Measurements from ENCODE around the gene KLHL20. TPM values are rescaled to one million over a fixed set of nuclear protein-coding genes. Genes with fewer than 3 reads are reported as not detected.
"Not testable (repeated sequence)": the region's sequence is repeated elsewhere in the genome, so short reads cannot be mapped to it uniquely, and the experiment has no call there.

The KLHL20 gene
- total RNA-seq, 1 experiment from 2014 or later = 5.0 TPM

DNA sequence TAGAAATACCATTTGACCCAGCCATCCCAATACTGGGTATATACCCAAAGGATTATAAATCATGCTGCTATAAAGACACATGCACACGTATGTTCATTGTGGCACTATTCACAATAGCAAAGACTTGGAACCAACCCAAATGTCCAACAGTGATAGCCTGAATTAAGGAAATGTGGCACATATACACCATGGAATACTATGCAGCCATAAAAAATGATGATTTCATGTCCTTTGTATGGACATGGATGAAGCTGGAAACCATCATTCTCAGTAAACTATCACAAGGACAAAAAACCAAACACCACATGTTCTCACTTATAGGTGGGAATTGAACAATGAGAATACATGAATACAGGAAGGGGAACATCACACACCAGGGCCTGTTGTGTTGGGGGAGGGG is 16.6 kb downstream of the KLHL20 start:
- peaks cover 41% of the 10 kb centered on the region for H3K36me3 ChIP-seq
- H3K27me3 ChIP-seq, H3K9me3 ChIP-seq, H3K4me3 ChIP-seq, DNase-seq: not testable (repeated sequence)

DNA sequence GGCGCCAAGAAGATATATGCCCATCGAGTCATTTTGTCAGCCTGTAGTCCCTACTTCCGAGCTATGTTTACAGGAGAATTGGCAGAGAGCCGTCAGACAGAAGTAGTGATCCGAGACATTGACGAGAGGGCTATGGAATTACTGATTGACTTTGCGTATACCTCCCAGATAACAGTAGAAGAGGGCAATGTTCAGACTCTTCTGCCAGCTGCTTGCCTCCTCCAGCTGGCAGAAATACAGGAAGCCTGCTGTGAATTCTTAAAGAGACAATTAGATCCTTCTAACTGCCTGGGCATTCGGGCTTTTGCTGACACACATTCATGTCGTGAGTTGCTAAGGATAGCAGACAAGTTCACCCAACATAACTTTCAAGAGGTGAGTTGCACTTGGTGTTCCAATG is 19.1 kb downstream of the KLHL20 start:
- H3K36me3 ChIP-seq = peaks cover 29% of the 10 kb centered on the region

DNA sequence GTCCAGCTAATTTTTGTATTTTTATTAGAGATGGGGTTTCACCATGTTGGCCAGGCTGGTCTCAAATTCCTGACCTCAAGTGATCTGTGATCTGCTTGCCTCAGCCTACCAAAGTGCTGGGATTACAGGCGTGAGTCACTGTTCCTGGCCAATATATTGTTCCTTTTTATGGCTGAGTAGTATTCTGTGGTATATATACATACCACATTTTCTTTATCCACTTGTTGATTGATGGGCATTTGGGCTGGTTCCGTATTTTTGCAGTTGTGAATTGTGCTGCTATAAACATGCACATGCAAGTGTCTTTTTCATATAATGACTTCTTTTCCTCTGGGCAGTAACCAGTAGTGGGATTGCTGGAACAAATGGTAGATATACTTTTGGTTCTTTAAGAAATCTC is 21.3 kb downstream of the KLHL20 start:
- not testable (repeated sequence) for H3K27me3 ChIP-seq, H3K9me3 ChIP-seq, DNase-seq, H3K4me3 ChIP-seq
- H3K36me3 ChIP-seq = peaks cover 28% of the 10 kb centered on the region

More for the DNA sequence above, 19.1 kb downstream of the KLHL20 start:
- Histone ChIP-seq H3K9me3 (peaks cover 2% of the 10 kb centered on the region), H3K27me3 (no peaks in the 10 kb centered on the region), H3K4me3 (no peak overlapping the region)
- no peak for DNase-seq

DNA sequence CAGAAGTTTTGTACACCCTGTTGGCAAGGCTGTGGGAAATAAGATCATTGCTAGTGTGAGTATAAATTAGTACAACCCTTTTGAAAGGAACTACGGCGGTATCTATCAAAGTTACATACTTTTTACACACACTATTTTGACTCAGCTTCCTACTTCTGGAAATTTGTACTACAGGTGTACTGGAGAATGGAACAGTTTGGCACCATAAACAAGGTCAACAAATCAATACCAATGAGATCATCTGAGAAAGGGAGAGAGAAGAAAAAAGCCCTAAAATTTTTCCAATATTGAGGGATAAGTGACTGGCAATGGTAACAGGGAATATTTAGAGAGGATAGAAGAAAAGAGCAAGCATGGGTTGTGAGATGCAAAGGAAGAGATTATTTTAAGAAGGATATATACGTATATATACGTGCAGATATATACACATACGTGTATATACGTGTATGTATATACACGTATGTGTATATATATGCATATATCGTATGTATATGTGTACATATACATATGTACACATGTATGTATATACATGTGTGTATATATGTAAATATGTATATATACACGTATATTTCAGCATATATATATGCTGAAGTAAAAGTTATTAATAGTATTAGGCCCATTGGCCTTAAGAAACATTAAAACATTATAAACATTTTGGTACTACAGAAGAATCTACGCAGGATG is 27.6 kb downstream of the KLHL20 start:
- no peak for DNase-seq
- H3K9me3 ChIP-seq = no peaks in the 10 kb centered on the region; the same call in 1 of the 2 replicates
- H3K4me3 ChIP-seq = no peak overlapping the region
- H3K36me3 ChIP-seq = peaks cover 14% of the 10 kb centered on the region
- no peaks in the 10 kb centered on the region for H3K27me3 ChIP-seq

DNA sequence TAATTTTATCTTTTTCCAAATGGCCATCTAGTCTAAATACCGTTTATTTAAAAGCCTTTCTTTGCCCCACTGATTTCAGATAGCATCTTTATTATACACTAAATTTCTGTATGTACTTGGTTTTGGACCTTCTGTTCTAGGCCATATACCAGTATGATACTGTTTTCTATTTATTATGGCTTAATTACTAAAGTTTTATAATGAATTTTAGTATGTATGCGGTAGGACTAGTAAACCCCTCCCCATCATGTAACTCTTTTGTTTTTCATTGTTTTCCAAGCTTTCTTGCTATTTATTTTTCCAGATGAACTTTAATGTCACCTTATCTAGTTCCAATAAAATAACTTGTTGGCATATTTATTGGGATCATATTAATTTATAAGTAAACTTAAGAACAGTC is 29.9 kb downstream of the KLHL20 start:
- peaks cover 18% of the 10 kb centered on the region for H3K36me3 ChIP-seq
- no peak for DNase-seq
- H3K27me3 ChIP-seq = no peaks in the 10 kb centered on the region
- no peak overlapping the region for H3K4me3 ChIP-seq
- no peaks in the 10 kb centered on the region for H3K9me3 ChIP-seq

DNA sequence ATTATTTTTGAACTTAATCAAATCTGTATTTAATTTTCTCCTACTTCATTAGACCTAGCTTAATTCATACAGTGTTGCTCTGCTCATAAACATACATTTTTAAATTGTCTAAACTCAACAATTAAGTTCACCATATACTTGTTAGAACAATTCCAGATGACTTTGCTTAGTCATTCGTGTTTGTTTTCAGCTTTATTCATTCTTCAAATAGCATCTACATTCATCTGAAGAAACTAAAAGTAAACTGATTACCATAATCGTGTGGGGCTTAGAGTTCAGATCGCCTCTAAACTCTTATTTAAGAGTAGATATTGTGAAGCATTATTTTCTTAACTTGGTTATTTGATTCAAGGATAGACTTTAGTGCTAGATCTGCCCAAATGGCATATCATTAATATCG is 34.4 kb downstream of the KLHL20 start:
- no peak for DNase-seq
- Histone ChIP-seq H3K9me3 (no peaks in the 10 kb centered on the region), H3K36me3 (peaks cover 28% of the 10 kb centered on the region), H3K27me3 (no peaks in the 10 kb centered on the region), H3K4me3 (no peak overlapping the region)

DNA sequence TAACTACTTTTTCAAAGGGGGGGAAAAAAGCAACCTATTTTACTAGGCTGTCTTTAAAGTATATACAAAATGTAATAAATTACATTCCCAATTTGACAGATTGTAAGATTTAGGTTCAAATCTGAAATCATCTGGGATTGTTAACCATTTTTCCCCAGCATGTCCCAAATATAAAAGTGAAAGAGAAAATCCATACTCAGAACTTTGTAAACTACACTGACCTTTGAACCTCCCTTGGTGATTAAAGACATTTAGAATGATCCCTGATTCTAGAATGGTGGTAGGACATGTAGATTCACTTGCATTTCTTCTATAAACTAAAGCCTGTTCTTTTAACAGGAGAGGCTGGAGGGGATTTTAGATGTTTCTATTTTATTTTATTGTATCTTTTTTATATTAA is 39.0 kb downstream of the KLHL20 start:
- peaks cover 65% of the 10 kb centered on the region for H3K36me3 ChIP-seq
- no peak overlapping the region for H3K4me3 ChIP-seq
- no peaks in the 10 kb centered on the region for H3K9me3 ChIP-seq
- DNase-seq = no peak
- H3K27me3 ChIP-seq = no peaks in the 10 kb centered on the region

DNA sequence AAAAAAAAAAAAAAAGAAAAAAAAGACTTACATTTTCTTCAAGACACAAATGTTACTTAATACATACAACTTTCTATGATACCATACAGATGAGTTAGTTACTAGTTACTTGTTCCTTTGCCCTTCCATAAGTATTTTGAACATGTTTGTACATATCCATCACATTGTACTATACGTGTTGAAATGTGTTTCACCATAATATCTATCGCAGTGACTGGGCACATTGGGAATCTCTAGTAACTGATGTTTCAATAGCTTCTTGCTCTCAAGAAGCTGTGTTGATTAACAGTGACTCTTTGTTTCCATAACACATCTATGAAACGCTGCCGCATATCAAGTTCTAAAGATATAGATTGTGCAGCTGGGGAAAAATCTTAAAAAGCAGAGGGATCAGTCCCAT is 42.9 kb downstream of the KLHL20 start:
- Histone ChIP-seq H3K4me3 (no peak overlapping the region), H3K36me3 (peaks cover 71% of the 10 kb centered on the region), H3K9me3 (peaks cover 8% of the 10 kb centered on the region), H3K27me3 (no peaks in the 10 kb centered on the region)
- no peak for DNase-seq

DNA sequence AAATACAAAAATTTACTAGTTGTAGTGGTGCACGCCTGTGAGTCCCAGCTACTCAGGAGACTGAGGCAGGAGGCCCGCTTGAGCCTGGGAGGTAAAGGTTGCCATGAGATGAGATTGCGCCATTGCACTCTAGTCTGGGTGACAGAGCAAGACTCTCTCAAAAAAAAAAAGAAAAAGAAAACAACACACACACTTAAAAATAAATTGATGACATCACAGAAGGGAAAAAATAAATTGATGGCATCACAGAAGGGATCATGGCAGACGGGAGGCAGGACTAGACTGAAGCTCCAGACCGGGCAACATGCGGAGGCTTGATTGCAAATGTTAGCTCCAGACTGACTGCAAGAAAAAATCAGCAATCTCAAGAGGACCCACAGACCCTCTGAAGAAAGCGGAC is 43.3 kb downstream of the KLHL20 start:
- no peak for DNase-seq
- Histone ChIP-seq H3K4me3 (no peak overlapping the region), H3K9me3 (peaks cover 9% of the 10 kb centered on the region), H3K36me3 (peaks cover 70% of the 10 kb centered on the region), H3K27me3 (no peaks in the 10 kb centered on the region)

DNA sequence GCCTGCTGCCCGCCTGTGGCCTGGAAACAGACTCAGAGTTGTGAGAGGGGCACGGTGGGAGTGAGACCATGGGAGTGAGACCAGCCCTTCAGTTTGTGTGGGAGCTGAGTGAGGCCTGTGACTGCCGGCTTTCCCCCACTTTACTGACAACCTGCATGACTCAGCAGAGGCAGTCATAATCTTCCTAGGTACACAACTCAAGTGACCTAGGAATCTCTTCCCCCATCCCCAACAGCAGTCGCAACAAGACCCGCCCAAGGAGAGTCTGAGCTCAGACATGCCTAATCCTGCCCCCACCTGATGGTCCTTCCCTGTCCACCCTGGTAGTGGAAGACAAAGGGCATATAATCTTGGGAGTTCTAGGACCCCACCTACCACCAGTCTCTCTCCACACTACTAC is 44.2 kb downstream of the KLHL20 start:
- H3K36me3 ChIP-seq = peaks cover 61% of the 10 kb centered on the region
- H3K4me3 ChIP-seq = no peak overlapping the region
- no peaks in the 10 kb centered on the region for H3K27me3 ChIP-seq
- H3K9me3 ChIP-seq = peaks cover 15% of the 10 kb centered on the region
- no peak for DNase-seq

DNA sequence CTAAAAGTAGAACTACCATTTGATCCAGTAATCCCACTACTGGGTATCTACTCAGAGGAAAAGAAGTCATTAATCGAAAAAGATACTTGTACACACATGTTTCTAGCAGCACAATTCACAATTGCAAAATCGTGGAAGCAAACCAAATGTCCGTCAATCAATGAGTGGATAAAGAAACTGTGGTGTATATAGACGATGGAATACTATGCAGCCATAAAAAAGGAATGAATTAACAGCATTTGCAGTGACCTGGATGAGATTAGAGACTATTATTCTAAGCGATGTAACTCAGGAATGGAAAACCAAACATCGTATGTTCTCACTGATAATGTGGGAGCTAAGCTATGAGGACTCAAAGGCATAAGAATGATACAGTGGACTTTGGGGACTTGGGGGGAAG is 49.5 kb downstream of the KLHL20 start:
- Histone ChIP-seq H3K36me3 (peaks cover 31% of the 10 kb centered on the region), H3K9me3 (peaks cover 25% of the 10 kb centered on the region)
- DNase-seq, H3K4me3 ChIP-seq, H3K27me3 ChIP-seq: not testable (repeated sequence)

DNA sequence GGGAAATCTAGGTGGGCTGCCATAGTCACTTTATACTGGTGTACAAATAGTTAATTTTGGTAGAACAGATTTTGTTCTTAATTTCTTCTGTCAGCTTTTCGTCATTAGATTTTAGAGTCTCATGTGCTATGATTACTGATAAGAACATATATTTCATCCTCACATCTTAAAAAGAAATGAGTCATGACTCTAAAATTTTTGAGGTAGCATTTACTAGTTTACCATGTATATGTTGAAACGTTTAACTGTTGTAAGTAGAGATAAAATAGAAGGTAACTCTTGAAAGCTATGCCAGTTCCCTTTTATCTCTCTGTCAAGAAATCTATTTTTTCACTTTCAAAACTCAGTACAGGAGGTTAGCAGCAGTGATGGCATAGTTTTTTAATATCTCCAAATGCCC is 53.4 kb downstream of the KLHL20 start:
- no peaks in the 10 kb centered on the region for H3K27me3 ChIP-seq
- H3K36me3 ChIP-seq = peaks cover 18% of the 10 kb centered on the region
- H3K4me3 ChIP-seq = no peak overlapping the region
- DNase-seq = no peak
- H3K9me3 ChIP-seq = peaks cover 15% of the 10 kb centered on the region

DNA sequence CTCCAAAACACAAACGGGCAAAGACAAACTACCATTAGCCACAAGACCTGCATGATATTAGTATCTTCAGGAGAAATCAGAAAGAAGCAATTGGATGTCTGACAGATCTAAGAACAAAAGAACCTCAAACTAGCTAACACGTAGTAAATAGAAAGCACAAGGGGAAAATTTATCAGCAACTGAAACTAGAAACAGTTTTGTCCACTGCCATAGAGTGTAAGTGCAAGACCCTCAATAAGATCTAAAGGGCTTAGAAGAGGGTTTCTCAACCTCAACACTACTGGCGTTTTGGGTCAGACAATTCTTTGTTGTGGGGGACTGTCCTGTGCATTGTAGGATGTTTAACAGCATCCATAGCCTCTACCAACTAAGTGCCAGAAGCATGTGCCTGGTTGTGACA is 54.0 kb downstream of the KLHL20 start:
- no peaks in the 10 kb centered on the region for H3K27me3 ChIP-seq
- DNase-seq = no peak
- H3K36me3 ChIP-seq = peaks cover 18% of the 10 kb centered on the region
- H3K9me3 ChIP-seq = peaks cover 12% of the 10 kb centered on the region
- H3K4me3 ChIP-seq = no peak overlapping the region

DNA sequence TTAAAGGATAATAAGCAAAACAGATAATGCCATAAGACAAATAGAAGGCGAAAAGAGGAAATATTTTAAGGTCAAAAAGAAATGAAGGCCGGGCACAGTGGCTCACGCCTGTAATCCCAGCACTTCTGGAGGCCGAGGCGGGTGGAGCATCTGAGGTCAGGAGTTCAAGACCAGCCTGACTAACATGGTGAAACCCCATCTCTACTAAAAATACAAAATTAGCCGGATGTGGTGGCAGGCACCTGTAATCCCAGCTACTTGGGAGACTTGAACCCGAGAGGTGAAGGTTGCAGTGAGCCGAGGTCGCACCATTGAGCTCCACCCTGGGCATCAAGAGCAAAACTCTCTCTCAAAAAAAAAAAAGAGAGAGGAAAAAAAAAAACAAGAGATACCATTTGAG is 55.5 kb downstream of the KLHL20 start:
- peaks cover 16% of the 10 kb centered on the region for H3K36me3 ChIP-seq
- H3K4me3 ChIP-seq, H3K9me3 ChIP-seq, DNase-seq, H3K27me3 ChIP-seq: not testable (repeated sequence)

DNA sequence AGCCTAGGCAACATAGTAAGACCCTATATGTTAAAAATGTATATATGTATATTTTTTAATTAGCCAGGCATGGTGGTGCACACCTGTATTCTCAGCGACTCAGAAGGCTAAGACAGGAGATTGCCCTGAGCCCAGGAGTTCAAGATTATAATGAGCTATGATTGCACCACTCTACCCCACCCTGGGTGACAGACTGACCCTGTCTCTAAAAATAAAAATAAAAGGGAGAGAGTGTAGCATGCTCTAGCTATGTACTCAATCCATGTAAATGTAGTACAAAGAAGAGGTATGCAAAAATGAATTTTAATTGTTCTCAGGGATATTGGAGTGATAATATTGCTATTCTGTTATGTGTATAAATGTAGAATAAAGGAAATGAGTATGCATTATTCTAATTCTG is 56.8 kb downstream of the KLHL20 start:
- peaks cover 16% of the 10 kb centered on the region for H3K36me3 ChIP-seq
- no peaks in the 10 kb centered on the region for H3K9me3 ChIP-seq

DNA sequence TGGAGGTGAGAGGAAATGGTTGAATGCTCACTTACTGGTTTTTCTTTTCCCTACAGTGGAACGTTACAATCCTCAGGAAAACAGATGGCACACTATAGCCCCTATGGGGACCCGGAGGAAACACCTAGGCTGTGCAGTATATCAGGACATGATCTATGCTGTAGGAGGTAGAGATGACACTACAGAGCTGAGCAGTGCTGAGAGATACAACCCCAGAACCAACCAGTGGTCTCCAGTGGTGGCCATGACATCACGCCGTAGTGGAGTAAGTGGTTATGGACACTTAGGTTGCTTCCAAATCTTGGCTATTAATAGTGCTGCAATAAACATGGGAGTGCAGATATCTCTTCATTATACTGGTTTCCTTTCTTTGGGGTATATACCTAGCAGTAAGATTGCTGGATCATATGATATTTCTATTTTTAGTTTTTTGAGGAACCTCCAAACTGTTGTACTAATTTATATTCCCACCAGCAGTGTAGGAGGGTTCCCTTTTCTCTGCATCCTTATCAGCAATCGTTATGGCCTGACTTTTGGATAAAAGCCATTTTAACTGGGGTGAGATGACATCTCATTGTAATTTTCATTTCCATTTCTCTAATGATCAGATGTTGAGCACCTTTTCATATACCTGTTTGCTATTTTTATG is 60.9 kb downstream of the KLHL20 start:
- no peak for DNase-seq
- H3K9me3 ChIP-seq = no peaks in the 10 kb centered on the region; the same call in 1 of the 2 replicates
- H3K27me3 ChIP-seq = no peaks in the 10 kb centered on the region
- no peak overlapping the region for H3K4me3 ChIP-seq
- peaks cover 24% of the 10 kb centered on the region for H3K36me3 ChIP-seq

More for the DNA sequence above, 56.8 kb downstream of the KLHL20 start:
- DNase-seq = no peak
- Histone ChIP-seq H3K4me3 (no peak overlapping the region), H3K27me3 (no peaks in the 10 kb centered on the region)

DNA sequence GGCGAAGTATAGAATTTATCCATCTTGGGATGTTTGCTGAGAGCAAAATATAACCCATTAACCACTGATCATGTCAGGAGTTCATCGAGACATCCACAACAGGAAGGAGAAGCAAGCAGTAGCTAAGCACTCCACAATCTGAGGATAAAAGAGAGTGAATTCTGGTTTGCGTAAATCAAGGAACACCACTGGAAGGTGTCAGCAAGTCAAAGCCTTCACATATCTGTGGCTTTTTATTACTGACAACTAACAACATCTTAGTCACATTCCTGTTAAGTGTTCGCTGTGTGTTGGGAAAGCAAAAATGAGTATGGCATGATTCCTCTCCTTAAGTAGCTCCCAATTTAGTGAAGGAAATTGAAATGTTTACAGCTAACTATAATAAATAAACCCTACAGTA is 65.2 kb downstream of the KLHL20 start:
- H3K36me3 ChIP-seq = peaks cover 37% of the 10 kb centered on the region
- no peak for DNase-seq
- H3K9me3 ChIP-seq = no peaks in the 10 kb centered on the region; the same call in 1 of the 2 replicates
- no peaks in the 10 kb centered on the region for H3K27me3 ChIP-seq
- H3K4me3 ChIP-seq = no peak overlapping the region

DNA sequence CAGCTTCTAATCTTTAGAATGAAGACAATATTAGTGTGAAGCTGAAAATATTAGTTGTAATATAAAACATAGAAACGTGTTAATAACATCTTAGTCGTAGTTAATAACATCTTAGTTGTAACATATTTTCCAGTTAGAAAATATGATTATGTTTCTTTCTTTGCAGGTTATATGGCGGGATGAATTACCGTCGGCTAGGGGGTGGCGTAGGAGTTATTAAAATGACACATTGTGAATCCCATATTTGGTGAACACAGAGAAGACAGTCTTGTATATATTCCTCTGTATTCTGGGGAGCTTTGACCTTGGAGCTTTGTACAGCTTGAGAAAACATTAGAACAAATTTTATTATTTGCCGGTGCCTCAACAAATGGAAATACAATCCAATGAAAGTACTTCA is 70.2 kb downstream of the KLHL20 start:
- Histone ChIP-seq H3K4me3 (no peak overlapping the region), H3K36me3 (peaks cover 34% of the 10 kb centered on the region), H3K27me3 (no peaks in the 10 kb centered on the region), H3K9me3 (no peaks in the 10 kb centered on the region)
- no peak for DNase-seq

Data from MG63 (cell line).